ENCODE results near the gene TBCA. TPM values are rescaled to one million over a fixed set of nuclear protein-coding genes. Genes with fewer than 3 reads are reported as not detected.

The TBCA gene
- total and polyA plus RNA-seq, 2 experiments from 2014 or later, result 60.1 to 257 TPM

GRCh38 chr5:77781076-77781475, 4.9 kb upstream of the TBCA start:
- Histone ChIP-seq H3K9me3 (ENCODE audit: low read depth) (no peaks in the 10 kb centered on the region), H3K4me1 (ENCODE audit: insufficient read depth) (no peaks in the 10 kb centered on the region), H3K27ac (no peak overlapping the region), H3K9me2 (ENCODE audit: insufficient read depth) (no peaks in the 10 kb centered on the region), H3K4me2 (ENCODE audit: unreplicated experiment) (no peak overlapping the region), H3K4me3 (no peak overlapping the region), H2AFZ (no peak overlapping the region), H3K36me3 (ENCODE audit: low read depth) (no peaks in the 10 kb centered on the region), H3K9ac (no peak overlapping the region), H3K79me2 (ENCODE audit: insufficient read depth) (no peaks in the 10 kb centered on the region), H3F3A (ENCODE audit: insufficient read depth) (peaks cover 5% of the 10 kb centered on the region; the same call in 1 of the 2 replicates), H3K27me3 (replicated peaks; ENCODE audit: insufficient read depth) (no peaks in the 10 kb centered on the region), H4K20me1 (ENCODE audit: insufficient read depth) (no peaks in the 10 kb centered on the region)
- no peak for DNase-seq
- no peak for TF ChIP-seq EZH2phosphoT487 (IDR thresholded peaks at IDR 0.05; ENCODE audit: insufficient read depth, low read depth)
- TF ChIP-seq EZH2 (IDR thresholded peaks at IDR 0.05; ENCODE audit: insufficient read depth, poor library complexity, severe bottlenecking), result no peak
- 82 to 83% methylated on average over 1 of the region's 1 CpG for WGBS, 2 experiments (ENCODE audit: low coverage in 1 of 2, low lambda C conversion rate in 2 of 2, missing lambda C conversion rate in 2 of 2)
- in situ Hi-C loops (cut with MboI), result no loop called here

- peaks cover 5% of the 10 kb centered on the region; the same call in 1 of the 2 replicates for H3F3A ChIP-seq (ENCODE audit: insufficient read depth)
- no peaks in the 10 kb centered on the region for H3K27me3 ChIP-seq (replicated peaks; ENCODE audit: insufficient read depth)
- TF ChIP-seq EZH2phosphoT487 (IDR thresholded peaks at IDR 0.05; ENCODE audit: insufficient read depth, low read depth) (no peak), EZH2 (IDR thresholded peaks at IDR 0.05; ENCODE audit: insufficient read depth, poor library complexity, severe bottlenecking) (no peak)
- no peak overlapping the region for H3K4me2 ChIP-seq (ENCODE audit: unreplicated experiment)
- in situ Hi-C loops (cut with MboI), result no loop called here
- H3K36me3 ChIP-seq (ENCODE audit: low read depth), result no peaks in the 10 kb centered on the region
- WGBS, 2 experiments (ENCODE audit: low coverage in 1 of 2, low lambda C conversion rate in 2 of 2, missing lambda C conversion rate in 2 of 2), result 73 to 75% methylated on average over 2 of the region's 2 CpGs
- peaks cover 13% of the 10 kb centered on the region for H3K4me1 ChIP-seq (ENCODE audit: insufficient read depth)
- H3K9ac ChIP-seq, result no peak overlapping the region
- H4K20me1 ChIP-seq (ENCODE audit: insufficient read depth), result no peaks in the 10 kb centered on the region
- H3K27ac ChIP-seq, result no peak overlapping the region
- H3K9me3 ChIP-seq (ENCODE audit: low read depth), result no peaks in the 10 kb centered on the region
- H3K4me3 ChIP-seq, result no peak overlapping the region
- H3K79me2 ChIP-seq (ENCODE audit: insufficient read depth), result peaks cover 17% of the 10 kb centered on the region
- no peak for DNase-seq
- H2AFZ ChIP-seq, result no peak overlapping the region
- no peaks in the 10 kb centered on the region for H3K9me2 ChIP-seq (ENCODE audit: insufficient read depth)
Observed at GRCh38 chr5:77778881-77779438, 2.8 kb upstream of the TBCA start.

GRCh38 chr5:77778398-77778797, 2.3 kb upstream of the TBCA start:
- H3K9me2 ChIP-seq (ENCODE audit: insufficient read depth), result no peaks in the 10 kb centered on the region
- H3K9me3 ChIP-seq (ENCODE audit: low read depth), result no peaks in the 10 kb centered on the region
- no peaks in the 10 kb centered on the region for H3K27me3 ChIP-seq (replicated peaks; ENCODE audit: insufficient read depth)
- H3K4me1 ChIP-seq (ENCODE audit: insufficient read depth), result peaks cover 19% of the 10 kb centered on the region
- H3K79me2 ChIP-seq (ENCODE audit: insufficient read depth), result peaks cover 23% of the 10 kb centered on the region
- H3F3A ChIP-seq (ENCODE audit: insufficient read depth), result peaks cover 5% of the 10 kb centered on the region; the same call in 1 of the 2 replicates
- H3K36me3 ChIP-seq (ENCODE audit: low read depth), result no peaks in the 10 kb centered on the region; the same call in 1 of the 2 replicates
- H3K4me3 ChIP-seq, result no peak overlapping the region
- in situ Hi-C loops (cut with MboI), result no loop called here
- H3K9ac ChIP-seq, result no peak overlapping the region
- peaks cover 2% of the 10 kb centered on the region; the same call in 1 of the 2 replicates for H4K20me1 ChIP-seq (ENCODE audit: insufficient read depth)
- TF ChIP-seq EZH2phosphoT487 (IDR thresholded peaks at IDR 0.05; ENCODE audit: insufficient read depth, low read depth) (no peak), EZH2 (IDR thresholded peaks at IDR 0.05; ENCODE audit: insufficient read depth, poor library complexity, severe bottlenecking) (no peak)
- H2AFZ ChIP-seq, result no peak overlapping the region
- H3K27ac ChIP-seq, result no peak overlapping the region
- H3K4me2 ChIP-seq (ENCODE audit: unreplicated experiment), result no peak overlapping the region
- WGBS, 2 experiments (ENCODE audit: low coverage in 1 of 2, low lambda C conversion rate in 2 of 2, missing lambda C conversion rate in 2 of 2), result 84 to 96% methylated on average over 2 of the region's 2 CpGs
- no peak for DNase-seq

GRCh38 chr5:77777911-77778310, 1.8 kb upstream of the TBCA start:
- no peaks in the 10 kb centered on the region for H3K9me3 ChIP-seq (ENCODE audit: low read depth)
- in situ Hi-C loops (cut with MboI), result no loop called here
- H3K27me3 ChIP-seq (replicated peaks; ENCODE audit: insufficient read depth), result no peaks in the 10 kb centered on the region
- H2AFZ ChIP-seq, result no peak overlapping the region
- peaks cover 24% of the 10 kb centered on the region for H3K4me1 ChIP-seq (ENCODE audit: insufficient read depth)
- TF ChIP-seq EZH2phosphoT487 (IDR thresholded peaks at IDR 0.05; ENCODE audit: insufficient read depth, low read depth) (no peak), EZH2 (IDR thresholded peaks at IDR 0.05; ENCODE audit: insufficient read depth, poor library complexity, severe bottlenecking) (no peak)
- WGBS, 2 experiments (ENCODE audit: low coverage in 1 of 2, low lambda C conversion rate in 2 of 2, missing lambda C conversion rate in 2 of 2), result 91 to 93% methylated on average over 3 of the region's 3 CpGs
- no peaks in the 10 kb centered on the region for H3K9me2 ChIP-seq (ENCODE audit: insufficient read depth)
- peaks cover 5% of the 10 kb centered on the region; the same call in 1 of the 2 replicates for H3F3A ChIP-seq (ENCODE audit: insufficient read depth)
- H4K20me1 ChIP-seq (ENCODE audit: insufficient read depth), result peaks cover 7% of the 10 kb centered on the region; the same call in 1 of the 2 replicates
- H3K4me2 ChIP-seq (ENCODE audit: unreplicated experiment), result no peak overlapping the region
- H3K9ac ChIP-seq, result no peak overlapping the region
- H3K27ac ChIP-seq, result no peak overlapping the region
- DNase-seq, result no peak
- no peak overlapping the region for H3K4me3 ChIP-seq
- H3K79me2 ChIP-seq (ENCODE audit: insufficient read depth), result peaks cover 28% of the 10 kb centered on the region
- H3K36me3 ChIP-seq (ENCODE audit: low read depth), result no peaks in the 10 kb centered on the region; the same call in 1 of the 2 replicates

Measured in GM23248 (cell line).